Measurements from ENCODE around the gene FSTL5.

Gene FSTL5

DNA sequence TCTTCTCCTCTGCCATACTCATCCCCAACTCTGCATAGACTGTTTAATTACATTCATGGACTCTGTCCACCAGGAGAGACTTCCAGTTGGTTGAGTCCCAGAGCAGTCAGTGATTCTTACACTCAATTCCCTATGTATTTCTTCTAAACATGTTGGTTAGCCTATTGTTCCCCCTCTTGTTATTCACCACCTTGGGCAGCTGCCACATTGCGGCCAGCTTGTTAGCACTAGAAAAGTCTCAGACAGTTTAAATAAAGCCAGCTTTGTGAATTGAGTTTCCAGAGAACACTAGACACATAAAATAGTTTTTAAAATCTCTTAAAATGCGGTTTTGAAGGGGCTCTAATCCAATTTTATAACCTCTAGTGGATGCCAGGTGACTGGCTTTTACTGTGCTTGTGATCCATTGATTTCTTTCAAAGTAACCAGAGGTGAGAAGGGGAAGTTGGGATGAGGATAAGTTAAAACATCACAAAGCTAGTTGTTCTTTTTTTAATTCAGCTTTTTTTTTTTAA lies 827.7 kb downstream of the FSTL5 start:
- no peak for DNase-seq (ENCODE audit: low spot score)

Measured in D341Med (cell line).